Putamen (tissue), 1 donor: Measurements from ENCODE around the gene ELP5.

Experiments used
- DNase-seq: peaks from one replicate; pipeline ENCODE4 v3.0.0-alpha.2; 2016; ENCODE audit warnings: low spot score

ELP5 gene

GRCh38 chr17:7285679-7286078, 33.7 kb downstream of the ELP5 start:
- DNase-seq, result no peak

- no peak for DNase-seq
These were observed 37.4 kb downstream of the ELP5 start for GRCh38 chr17:7289256-7290032.

- no peak for DNase-seq
These were observed 38.2 kb downstream of the ELP5 start for GRCh38 chr17:7290166-7290565.

- DNase-seq, result no peak
These were observed 38.7 kb downstream of the ELP5 start for GRCh38 chr17:7290685-7291084.

- no peak for DNase-seq
These were observed 40.2 kb downstream of the ELP5 start for GRCh38 chr17:7292194-7292593.

- DNase-seq, result no peak
These were observed 40.7 kb downstream of the ELP5 start for GRCh38 chr17:7292729-7293128.

GRCh38 chr17:7293159-7293558, 41.1 kb downstream of the ELP5 start:
- DNase-seq, result no peak

- DNase-seq, result no peak
These were observed 42.0 kb downstream of the ELP5 start for GRCh38 chr17:7293816-7294613.

- no peak for DNase-seq
These were observed 42.7 kb downstream of the ELP5 start, which contains the start of gene YBX2 for GRCh38 chr17:7294614-7295153. TSS of gene YBX2 (minus strand) at chr17:7294639. CDS start at chr17:7294500, 139 bp downstream.

GRCh38 chr17:7295230-7296180, 43.5 kb downstream of the ELP5 start:
- no peak for DNase-seq

GRCh38 chr17:7296189-7296861, 44.3 kb downstream of the ELP5 start:
- peak; percentile 56 for DNase-seq

GRCh38 chr17:7304179-7304578, 52.2 kb downstream of the ELP5 start:
- no peak for DNase-seq

GRCh38 chr17:7306911-7307685, 55.1 kb downstream of the ELP5 start, which contains the start of gene EIF5A:
TSS of gene EIF5A (plus strand) at chr17:7307628. CDS start at chr17:7309636, 2,008 bp downstream.
- DNase-seq, result peak; percentile 100

- peak; percentile 35 for DNase-seq
These were observed 55.9 kb downstream of the ELP5 start for GRCh38 chr17:7307686-7308624.

GRCh38 chr17:7308625-7309433, 56.8 kb downstream of the ELP5 start:
- DNase-seq, result peak; percentile 52
